Measurements from ENCODE around the gene KRTAP5-11. TPM values are rescaled to one million over a fixed set of nuclear protein-coding genes. Genes with fewer than 3 reads are reported as not detected.
"Not testable (repeated sequence)": the region's sequence is repeated elsewhere in the genome, so short reads cannot be mapped to it uniquely, and the experiment has no call there.

KRTAP5-11 gene
- polyA plus RNA-seq, 1 donor from 2014 or later: not detected

GRCh38 chr11:71577469-71578004 lies 5.1 kb downstream of the KRTAP5-11 start:
- H3K9ac ChIP-seq (ENCODE audit: low read length): no peak overlapping the region
- H3K4me2 ChIP-seq (ENCODE audit: low read length): no peak overlapping the region
- no peaks in the 10 kb centered on the region for H4K20me1 ChIP-seq (ENCODE audit: insufficient read depth)
- H3K4me3 ChIP-seq (ENCODE audit: low read length): no peak overlapping the region
- H3K9me3 ChIP-seq (ENCODE audit: low read length): no peaks in the 10 kb centered on the region
- H3K27me3 ChIP-seq (ENCODE audit: insufficient read depth, low read depth, low read length): no peaks in the 10 kb centered on the region
- H3K9me2 ChIP-seq (ENCODE audit: insufficient read depth, low read length): no peaks in the 10 kb centered on the region
- no peak overlapping the region for H2AFZ ChIP-seq (ENCODE audit: low read depth, low read length)
- TF ChIP-seq POLR2AphosphoS5 (IDR thresholded peaks at IDR 0.05) (no peak), RAD21 (conservative IDR thresholded peaks at IDR 0.05) (no peak), REST (IDR thresholded peaks at IDR 0.05; ENCODE audit: borderline replicate concordance) (no peak), SMC3 (conservative IDR thresholded peaks at IDR 0.05; ENCODE audit: poor library complexity) (no peak), EP300 (conservative IDR thresholded peaks at IDR 0.05; ENCODE audit: poor library complexity, severe bottlenecking) (no peak), EZH2 (IDR thresholded peaks at IDR 0.05; ENCODE audit: borderline replicate concordance, insufficient read depth, low read length, poor library complexity, severe bottlenecking) (no peak), MXI1 (conservative IDR thresholded peaks at IDR 0.05; ENCODE audit: poor library complexity, severe bottlenecking) (no peak), TAF1 (IDR thresholded peaks at IDR 0.05; ENCODE audit: low read depth) (no peak), CTCF (IDR thresholded peaks at IDR 0.05; ENCODE audit: poor library complexity, severe bottlenecking) (no peak)
- H3K27ac ChIP-seq (ENCODE audit: low read length): no peak overlapping the region
- H3K36me3 ChIP-seq (ENCODE audit: insufficient read depth, low read length): no peaks in the 10 kb centered on the region
- H3K79me2 ChIP-seq (replicated peaks; ENCODE audit: insufficient read depth, low read length): no peaks in the 10 kb centered on the region
- H3F3A ChIP-seq (ENCODE audit: insufficient read depth, low read length, poor library complexity, severe bottlenecking): no peaks in the 10 kb centered on the region

GRCh38 chr11:71576688-71577465 lies 5.8 kb downstream of the KRTAP5-11 start:
- not testable (repeated sequence) for H4K20me1 ChIP-seq (ENCODE audit: insufficient read depth); H3K9me3 ChIP-seq (ENCODE audit: low read length); H3K9me2 ChIP-seq (ENCODE audit: insufficient read depth, low read length); H3K9ac ChIP-seq (ENCODE audit: low read length); H3K79me2 ChIP-seq (replicated peaks; ENCODE audit: insufficient read depth, low read length); H3K27ac ChIP-seq (ENCODE audit: low read length); H3K4me2 ChIP-seq (ENCODE audit: low read length); H3K27me3 ChIP-seq (ENCODE audit: insufficient read depth, low read depth, low read length); H3K4me3 ChIP-seq (ENCODE audit: low read length); H3K36me3 ChIP-seq (ENCODE audit: insufficient read depth, low read length); H2AFZ ChIP-seq (ENCODE audit: low read depth, low read length); H3F3A ChIP-seq (ENCODE audit: insufficient read depth, low read length, poor library complexity, severe bottlenecking)

All from neural cell (in vitro differentiated cells).